GM12801 (cell line): ENCODE results near the gene UBA3.

Source experiments
- TF ChIP-seq, protein P1 (sequence below): IDR thresholded peaks from one replicate; pipeline ENCODE4 v1.5.1; 2011; ENCODE audit warnings: control low read depth; ENCODE audit not compliant: insufficient read length; ENCODE audit errors: extremely low read depth

Gene UBA3

DNA sequence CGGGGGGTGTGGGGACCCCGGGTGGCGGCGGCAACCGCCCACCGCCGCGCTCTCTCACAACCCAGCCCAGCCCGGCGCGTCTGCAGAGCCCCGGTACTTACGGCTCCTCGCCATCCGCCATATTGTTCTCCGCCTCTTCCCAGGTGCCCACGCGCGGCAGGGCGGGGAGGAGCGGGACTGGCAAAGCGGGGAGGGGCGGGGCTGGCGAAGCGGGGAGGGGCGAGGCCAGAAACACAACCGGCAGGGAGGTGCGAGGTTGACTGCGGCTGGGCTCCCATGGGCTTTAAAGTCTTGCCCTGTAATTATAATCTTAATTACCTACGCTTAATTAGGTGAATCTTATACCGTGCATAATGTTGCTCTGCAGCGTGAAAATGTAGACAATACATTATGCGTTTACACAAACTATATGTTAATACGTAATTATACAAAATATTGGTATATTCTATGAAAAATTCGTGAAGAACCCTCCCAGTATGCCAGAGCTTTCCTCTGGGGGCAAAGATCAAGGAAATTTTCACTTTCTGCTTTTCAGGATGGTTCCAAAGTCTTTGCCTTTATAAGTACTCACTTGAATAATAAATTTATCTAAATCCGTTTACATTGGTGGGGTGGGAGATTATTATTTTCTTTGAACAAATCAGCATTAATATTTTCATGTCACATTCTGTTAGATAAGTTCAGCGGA is at the start of gene UBA3:
Gene UBA3 (minus strand): TSS at position 133 of the 688 bp plus-strand sequence. CDS start 12 bp downstream, at position 121.
- TF ChIP-seq, protein P1, sequence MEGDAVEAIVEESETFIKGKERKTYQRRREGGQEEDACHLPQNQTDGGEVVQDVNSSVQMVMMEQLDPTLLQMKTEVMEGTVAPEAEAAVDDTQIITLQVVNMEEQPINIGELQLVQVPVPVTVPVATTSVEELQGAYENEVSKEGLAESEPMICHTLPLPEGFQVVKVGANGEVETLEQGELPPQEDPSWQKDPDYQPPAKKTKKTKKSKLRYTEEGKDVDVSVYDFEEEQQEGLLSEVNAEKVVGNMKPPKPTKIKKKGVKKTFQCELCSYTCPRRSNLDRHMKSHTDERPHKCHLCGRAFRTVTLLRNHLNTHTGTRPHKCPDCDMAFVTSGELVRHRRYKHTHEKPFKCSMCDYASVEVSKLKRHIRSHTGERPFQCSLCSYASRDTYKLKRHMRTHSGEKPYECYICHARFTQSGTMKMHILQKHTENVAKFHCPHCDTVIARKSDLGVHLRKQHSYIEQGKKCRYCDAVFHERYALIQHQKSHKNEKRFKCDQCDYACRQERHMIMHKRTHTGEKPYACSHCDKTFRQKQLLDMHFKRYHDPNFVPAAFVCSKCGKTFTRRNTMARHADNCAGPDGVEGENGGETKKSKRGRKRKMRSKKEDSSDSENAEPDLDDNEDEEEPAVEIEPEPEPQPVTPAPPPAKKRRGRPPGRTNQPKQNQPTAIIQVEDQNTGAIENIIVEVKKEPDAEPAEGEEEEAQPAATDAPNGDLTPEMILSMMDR: no peak

DNA sequence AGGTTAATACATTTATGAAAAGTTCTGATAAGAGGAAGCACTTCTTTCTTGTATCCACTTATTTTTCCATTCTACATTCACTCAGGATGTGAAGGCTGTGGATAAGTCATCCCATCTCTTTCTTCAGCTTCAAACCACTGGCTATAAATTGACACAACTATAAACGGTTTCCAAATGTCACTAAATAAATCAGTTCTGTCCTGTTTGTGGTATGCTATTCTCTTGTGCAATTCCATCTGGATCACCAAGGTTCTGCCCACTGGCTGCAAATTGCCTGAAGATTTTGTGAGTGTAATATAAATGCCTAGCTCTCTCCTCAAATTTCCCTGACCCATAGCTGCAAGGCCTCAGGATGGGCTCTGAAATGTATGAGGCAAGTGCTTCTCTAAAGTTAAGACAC is 49.4 kb upstream of the UBA3 start:
- TF ChIP-seq, protein P1: no peak

DNA sequence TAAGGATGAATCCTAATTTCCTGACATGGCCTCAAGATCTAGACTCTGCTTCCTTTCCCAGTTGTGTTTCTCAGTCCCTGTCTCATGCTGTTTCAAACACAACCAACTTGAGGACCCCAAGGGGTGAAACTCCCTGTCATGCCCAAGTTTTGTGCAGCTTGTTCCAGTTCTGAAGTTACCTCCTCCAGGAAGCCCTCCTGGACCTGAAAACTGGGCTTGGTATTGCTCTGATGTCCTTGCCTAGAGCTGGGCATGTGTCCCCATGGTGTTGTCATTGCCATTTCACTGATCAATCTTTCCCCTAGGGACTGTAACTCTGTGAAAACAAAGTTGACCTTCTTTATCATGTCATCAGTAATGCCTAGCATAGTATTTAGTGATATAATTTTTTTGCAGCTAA is 48.3 kb upstream of the UBA3 start:
- TF ChIP-seq, protein P1: no peak

DNA sequence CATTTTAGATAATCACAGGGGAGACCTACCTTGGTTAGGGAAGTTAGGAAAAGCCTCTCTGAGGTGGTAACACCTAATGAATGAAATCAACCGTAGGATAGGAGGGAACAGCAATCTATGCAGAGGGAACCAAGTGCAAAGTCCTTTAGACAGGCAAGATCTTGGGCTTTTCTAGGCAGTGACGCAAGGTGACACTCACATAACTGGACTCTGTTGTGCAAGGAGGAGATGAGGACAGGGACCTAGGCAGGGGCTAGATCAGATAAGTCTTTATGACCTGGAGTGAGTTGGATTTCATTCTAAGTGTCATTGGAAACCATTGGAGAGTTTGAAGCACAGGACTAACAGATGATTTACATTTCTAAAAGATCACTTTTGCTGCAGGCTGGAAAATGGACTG is 46.8 kb upstream of the UBA3 start:
- TF ChIP-seq, protein P1: no peak

DNA sequence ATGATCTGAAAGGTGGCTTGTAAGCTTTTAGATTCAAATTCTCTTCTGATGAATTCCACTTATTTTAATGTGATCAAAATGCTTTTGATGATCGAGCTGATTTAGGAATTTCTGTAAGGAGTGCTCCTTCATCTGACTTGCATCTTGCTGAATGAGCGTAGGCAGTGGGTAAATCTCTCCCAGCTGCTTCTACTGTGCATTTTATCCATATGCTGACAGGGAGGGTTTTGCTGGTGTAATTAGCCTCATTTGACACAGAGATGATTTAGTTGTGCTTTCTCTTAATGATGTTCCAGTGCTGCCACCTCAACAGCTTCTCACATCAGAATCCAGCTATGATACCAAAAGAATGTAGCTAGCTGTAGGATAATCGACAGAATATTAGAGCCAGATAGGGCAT is 46.1 kb upstream of the UBA3 start:
- TF ChIP-seq, protein P1: no peak

DNA sequence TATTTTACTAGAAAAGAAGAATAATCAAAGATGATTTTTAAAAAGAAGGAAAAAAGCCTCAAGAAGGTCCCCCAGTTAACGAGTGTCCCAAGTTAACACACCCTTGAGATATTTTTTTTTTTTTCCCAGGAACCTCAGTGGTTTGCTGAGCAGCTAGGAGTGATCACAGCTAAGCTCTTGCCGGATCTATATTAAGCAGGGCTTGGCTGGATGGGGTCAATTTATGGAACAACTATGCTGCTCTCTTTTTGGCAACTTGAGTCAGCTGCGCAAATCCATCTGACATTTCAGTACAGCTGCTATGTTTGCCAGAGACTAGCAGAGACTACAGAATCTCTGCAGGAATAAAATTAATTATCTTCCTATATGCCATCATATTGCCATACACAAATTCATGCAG is 42.2 kb upstream of the UBA3 start, which contains the start of gene LMOD3:
Gene LMOD3 (minus strand): TSS at position 193 of the 400 bp plus-strand sequence. CDS start 209 bp downstream, outside the sequence.
- TF ChIP-seq, protein P1: no peak

DNA sequence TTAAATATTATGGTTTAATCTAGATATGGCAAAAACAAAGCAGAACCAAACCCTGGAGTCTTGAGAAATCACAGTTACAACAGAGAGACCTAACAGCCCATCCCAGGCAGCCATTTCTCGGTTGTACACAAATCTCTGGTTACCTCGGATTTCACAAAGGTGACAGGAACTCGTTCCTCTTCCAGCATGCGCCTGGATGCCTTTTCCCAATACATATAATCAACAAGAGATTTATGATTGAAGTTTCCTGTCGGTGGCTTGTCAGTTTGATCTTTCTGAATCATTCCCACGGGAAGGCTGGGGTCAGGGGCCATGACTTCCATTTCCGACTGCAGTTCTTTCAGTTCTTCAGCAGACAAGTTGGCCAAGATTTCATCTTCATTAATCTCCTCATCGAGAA is 41.8 kb upstream of the UBA3 start:
- TF ChIP-seq, protein P1: no peak
